Stimulated activated CD4-positive, alpha-beta T cell treated with anti-CD3 and anti-CD28 coated beads, Interleukin-15, amount 100 ng/mL, for 1 hour (primary cell): ENCODE results near the gene RHBDD3.

Experiments
- DNase-seq, 2 donors: peaks; one replicate each; pipeline ENCODE4 v3.0.0-alpha.2; 2020; ENCODE audit warnings: low read depth in 1 of 2, low spot score in 1 of 2

Gene RHBDD3

DNA sequence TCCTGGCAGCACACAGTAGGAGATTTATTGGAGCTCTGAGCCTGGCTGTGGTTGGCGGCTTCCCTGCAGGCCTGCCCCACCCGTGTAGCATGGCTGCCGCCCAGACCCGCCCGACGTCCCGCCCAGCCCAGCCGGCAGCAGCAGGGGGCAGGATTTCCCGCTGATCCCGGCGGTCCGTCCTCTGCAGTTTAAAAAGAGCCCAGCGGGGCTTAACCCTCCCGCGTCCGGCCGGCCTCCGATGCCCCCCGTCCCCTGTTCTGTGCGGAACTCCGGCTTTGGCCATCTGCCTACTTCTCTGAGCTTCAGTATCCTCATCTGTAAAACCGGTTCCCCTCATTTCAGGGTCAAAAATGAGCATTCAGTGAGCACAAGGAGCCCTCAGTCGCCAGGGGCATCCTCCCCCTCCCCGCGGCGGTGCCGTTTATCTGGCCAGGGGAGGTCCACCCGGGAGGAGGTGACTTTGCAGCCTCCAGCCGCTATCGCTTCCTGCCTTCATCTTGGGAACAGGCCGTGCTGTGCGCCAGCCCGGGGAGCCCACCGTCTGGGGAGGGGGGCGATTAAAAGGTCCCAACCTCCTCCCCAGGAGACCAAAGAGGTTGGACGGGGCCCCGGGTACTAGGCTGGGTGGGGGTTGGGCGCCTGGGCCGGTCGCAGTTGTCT is 38.5 kb upstream of the RHBDD3 start, which contains the start of gene GAS2L1:
GAS2L1 (plus strand) TSS at position 476 of the 660 bp plus-strand sequence. CDS start 1,456 bp downstream, outside the sequence.
- DNase-seq: peak in 1 of 2 donors; percentile 31

DNA sequence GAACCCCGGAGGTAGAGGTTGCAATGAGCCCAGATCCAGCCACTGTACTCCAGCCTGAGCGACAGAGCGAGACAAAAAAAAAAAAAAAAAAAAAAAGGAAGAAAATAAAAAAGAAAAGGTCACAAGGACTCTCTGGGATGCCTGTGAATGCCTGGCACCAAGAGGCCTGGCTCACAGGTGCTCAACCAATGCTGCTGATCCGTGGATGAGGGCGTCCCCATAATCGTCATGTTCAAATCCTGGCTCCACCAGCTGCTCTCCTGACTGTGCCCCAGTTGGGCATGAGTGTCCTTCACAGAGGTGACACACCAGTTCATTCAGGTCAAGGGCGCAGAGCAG is 38.0 kb upstream of the RHBDD3 start:
- DNase-seq: no peak

DNA sequence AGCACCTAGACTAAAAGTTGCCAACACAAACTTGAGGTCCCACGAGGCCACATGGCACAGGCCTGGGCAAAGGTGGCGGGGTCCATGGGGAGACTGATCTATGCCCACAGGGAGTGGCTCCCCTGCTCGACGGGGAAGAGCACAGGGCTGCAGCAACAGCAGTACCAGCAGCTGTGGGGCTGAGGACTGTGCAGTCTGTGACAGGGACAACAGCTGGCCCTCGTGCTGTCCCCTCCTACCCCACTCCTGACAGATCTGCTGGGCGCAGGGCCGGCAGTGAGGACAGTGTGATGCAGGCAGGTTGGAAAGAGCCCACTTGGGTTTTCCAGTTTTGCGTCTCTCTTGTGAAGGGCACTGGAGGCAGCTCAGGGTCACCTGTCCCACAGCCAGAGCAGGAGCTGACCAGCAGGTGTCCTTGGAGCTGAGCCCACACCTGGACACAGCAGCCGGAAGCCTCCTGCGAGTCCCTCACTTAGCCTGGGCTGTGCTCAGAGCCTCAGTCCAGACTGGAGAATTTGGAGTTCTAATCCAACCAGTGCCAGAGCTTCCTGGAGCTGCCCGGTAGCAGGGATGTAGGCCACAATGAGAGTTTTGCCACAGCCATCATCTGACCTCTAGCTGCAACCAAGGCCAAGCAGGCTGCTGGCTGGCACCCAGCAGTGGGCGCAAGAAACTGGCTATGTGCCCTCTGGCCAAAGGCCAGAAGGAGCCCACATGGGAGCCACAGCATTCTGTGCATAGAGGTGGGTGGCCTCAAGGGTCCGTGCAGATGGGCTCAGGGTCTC is 35.1 kb upstream of the RHBDD3 start:
- DNase-seq: no peak

DNA sequence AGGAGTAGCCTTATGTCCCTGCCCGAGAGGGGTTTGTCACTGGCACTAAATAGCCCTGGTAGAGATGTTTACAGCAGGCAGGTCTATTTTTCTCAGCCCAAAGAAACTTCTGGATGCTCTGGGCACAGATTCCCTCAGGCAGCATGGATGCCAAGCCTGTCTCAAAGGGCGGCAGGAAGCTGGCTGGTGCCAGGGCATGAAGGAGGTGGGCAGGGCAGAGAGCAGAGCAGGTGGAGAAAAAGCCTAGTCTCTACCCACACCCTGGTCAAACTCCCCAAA is 34.6 kb upstream of the RHBDD3 start:
- DNase-seq: no peak

DNA sequence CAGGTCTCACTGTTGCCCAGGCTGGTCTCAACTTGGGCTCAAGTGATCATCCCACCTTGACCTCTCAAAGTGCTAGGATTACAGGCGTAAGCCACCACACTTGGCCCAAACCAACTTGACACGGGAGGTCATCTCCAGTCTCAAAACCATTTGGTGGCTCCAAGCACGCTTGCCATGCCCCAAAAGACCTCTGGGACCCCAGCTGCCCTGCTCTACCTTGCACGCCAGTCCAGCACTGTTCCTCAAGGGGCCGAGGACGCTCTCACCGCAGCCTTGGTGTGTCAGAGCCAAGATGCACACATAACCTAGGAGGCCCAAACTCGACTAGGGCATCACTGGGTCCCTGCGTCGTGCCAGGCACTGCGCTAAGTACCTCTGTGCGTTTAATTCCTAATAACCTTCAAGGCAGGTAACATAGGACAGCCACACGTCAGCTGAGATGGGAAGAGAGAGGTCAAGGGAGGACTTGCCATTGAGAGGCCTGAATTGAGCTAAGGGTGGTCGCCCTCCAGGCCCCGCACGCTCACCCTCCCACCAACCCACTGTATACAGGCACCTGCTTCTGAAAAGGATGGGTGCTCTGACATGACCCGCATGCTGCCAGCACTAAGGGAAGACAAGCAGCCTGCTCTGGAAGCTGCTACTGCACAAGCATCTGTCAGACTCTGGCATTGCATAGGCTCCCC is 34.1 kb upstream of the RHBDD3 start:
- no peak for DNase-seq

DNA sequence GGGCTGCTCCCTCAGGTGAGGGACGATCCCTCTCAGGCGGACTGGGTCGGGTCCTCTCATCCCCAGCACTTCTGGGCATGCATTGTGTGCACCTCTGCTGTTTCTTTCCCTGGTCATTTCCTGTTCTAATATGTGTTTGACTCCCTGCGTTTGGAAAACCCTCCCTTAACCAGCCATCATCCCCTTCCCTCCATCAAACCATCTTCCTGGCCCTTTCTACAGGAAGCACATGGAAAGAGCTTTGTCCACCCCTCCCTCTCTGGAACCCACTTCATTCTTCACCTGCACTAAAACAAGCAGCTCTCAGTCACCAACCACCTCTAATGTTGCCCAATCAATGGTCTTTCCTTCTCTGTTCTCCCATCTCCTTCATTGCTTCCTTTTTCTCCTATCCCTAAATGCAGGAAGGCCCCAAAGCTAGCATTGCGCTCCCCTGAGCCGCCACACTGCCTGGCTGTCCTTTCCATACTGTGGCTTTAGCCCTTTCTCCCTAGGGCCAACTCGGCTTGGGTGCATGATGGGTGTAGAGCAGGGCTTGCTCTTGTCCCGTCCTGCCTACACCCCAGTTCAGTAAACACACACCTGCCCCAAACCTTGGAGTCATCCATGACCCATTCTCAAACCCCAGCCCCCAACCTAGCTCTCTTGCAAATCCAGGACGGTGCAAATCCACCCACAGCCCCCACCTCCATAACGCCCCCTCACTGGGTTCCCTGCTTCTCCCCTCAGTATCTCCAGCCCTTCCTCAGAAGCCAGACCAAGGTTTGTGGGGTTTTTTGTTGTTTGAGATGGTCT is 33.2 kb upstream of the RHBDD3 start:
- DNase-seq: no peak

DNA sequence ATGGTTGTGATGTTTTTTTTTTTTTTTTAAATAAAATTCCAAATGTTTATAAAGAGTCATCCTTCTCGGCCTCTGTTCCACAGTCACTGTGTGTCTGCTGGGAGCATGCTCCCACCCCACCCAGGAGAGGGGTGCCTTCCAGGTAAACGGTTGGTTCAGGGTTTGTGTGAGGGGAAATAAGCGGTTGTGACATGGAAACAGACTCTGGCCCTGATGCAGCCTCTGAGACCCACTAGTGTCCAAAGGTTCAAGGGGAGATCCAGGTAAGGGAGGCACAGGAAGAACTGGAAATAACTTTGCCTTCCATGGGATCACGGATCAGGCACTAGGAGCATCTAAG is 32.7 kb upstream of the RHBDD3 start:
- no peak for DNase-seq

DNA sequence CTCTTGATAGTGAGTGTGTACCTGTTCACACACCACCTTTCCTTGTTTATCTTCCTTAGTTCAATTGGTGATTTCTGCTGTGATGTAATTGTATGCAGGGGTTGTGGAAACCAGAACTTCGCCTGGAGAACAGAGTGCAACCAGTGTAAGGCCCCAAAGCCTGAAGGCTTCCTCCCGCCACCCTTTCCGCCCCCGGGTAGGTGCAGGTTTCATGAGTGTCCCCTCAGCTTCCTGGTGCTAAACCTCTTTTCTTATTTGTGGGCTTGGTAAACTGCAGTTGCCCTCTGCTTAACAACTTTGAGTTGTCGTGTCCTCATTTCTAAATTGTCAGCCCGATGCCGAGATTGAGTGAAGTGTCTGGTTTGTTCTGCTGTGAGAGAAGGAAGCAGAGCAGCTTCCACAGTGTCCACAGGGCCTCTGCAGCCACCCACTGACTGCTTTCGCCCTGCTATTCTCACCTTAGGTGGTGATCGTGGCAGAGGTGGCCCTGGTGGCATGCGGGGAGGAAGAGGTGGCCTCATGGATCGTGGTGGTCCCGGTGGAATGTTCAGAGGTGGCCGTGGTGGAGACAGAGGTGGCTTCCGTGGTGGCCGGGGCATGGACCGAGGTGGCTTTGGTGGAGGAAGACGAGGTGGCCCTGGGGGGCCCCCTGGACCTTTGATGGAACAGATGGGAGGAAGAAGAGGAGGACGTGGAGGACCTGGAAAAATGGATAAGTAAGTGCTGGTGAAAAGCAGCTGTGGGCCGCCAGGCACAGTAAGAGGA is 31.5 kb upstream of the RHBDD3 start:
- DNase-seq: no peak

DNA sequence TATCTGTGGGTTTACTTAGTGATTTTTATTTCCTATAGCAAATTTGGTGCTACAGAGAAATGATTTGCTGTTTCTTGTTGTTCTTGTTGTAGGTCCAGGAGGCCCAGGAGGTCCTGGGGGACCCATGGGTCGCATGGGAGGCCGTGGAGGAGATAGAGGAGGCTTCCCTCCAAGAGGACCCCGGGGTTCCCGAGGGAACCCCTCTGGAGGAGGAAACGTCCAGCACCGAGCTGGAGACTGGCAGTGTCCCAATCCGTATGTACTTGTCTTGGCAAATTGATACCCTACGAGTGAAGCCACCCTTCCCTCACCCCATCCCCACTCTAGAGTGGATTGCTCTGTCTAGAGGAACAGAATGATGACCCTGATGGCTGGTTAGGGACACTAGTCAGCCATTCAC is 30.9 kb upstream of the RHBDD3 start:
- no peak for DNase-seq

DNA sequence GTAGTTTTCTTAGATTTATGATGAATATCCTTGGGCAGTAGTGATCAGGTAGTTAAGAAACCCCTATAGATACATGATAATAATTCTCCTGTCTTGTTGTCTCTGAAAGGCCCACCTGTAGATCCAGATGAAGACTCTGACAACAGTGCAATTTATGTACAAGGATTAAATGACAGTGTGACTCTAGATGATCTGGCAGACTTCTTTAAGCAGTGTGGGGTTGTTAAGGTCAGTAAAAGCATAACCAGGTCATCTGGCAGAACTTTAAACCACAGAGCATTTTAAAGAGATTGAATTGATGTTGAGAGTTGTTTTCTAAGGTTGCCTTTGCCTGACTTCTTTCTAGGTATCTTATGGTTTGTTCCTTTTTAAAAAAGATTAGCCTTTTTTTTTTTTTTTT is 24.6 kb upstream of the RHBDD3 start:
- no peak for DNase-seq

DNA sequence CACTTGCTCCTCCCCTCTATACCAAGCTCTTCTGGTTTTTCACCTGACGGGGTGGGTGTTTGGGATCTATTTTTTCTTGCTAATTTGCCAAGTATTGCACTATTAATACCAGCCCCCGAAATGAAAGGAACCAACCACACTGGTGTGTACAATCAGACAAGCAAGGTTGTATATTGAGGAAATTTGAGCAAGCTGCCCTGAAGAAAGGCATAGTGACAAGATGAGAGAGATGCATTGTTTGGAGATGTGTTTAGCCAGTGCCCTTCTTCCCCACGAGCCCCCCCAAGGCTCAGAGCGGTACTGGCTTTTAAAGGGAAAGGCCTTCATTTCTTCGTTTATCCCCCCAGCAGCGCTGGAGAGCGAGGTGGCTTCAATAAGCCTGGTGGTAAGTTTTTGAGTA is 23.4 kb upstream of the RHBDD3 start:
- DNase-seq: no peak

DNA sequence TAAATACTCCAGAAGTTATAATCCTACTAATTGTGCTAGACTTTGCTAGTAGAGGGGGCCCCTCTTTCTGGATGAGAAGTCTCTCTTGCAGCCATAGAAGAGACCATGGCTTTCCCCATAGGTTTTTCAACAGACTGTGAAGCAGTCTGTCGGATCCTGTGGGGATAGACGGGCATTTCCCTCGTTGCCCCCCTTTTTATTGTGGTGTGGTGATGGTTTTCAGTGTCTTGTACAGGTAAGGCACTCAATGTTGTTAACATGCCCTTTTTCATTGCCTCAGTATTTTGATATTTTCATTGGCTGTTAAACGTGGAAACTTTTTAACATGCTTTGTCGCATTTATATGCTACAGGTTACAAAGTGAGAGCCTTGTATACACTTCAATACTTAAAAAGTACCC is 22.3 kb upstream of the RHBDD3 start:
- no peak for DNase-seq

DNA sequence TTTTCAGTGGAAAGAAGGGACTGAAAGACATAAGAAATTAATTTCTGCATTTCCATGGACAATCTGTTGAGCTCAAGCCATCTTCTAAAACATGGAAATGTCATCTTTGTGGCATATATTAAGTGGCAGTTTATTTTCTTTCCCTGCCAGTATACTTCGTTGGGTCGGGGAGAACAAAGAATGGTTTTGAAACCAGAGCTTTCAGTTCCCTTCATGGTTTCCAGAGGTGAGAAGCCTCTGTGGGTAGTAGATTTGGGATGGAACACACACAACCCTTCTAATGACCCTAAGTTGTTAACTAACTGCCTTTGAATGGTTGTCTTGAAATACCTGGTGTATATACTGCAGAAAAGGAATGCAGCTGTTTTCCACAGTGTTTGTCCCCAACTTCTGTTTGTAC is 21.1 kb upstream of the RHBDD3 start:
- no peak for DNase-seq

DNA sequence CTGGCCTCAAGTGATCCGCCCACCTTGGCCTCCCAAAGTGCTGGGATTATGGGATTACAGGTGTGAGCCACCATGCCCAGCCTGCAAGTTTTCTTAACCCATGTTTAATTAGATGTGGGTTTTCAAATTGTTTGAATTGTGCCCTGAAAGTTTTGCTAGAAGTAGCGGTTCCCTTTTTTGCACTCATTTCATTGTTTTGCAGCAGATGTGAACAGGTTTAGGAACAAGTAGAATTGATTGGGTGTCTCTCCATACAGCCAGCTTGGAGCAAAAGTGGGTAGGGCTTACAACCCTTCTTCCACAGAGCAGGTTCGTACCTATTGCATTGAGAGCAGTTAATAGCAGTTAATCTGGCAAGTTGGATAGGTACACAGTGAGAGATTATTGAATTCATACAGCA is 16.4 kb upstream of the RHBDD3 start:
- no peak for DNase-seq

DNA sequence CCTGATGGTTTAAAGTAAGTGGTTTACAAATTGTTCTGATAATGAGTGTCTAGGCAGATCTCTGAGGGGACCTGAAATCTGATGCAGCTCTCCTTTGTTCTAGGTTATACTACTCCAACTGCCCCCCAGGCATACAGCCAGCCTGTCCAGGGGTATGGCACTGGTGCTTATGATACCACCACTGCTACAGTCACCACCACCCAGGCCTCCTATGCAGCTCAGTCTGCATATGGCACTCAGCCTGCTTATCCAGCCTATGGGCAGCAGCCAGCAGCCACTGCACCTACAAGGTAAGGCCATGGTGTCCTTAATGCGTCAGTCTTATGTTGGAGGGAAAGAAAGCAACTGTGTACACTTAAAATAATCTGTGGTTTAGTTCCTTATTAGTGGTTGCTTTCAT is 10.1 kb upstream of the RHBDD3 start:
- DNase-seq: no peak

DNA sequence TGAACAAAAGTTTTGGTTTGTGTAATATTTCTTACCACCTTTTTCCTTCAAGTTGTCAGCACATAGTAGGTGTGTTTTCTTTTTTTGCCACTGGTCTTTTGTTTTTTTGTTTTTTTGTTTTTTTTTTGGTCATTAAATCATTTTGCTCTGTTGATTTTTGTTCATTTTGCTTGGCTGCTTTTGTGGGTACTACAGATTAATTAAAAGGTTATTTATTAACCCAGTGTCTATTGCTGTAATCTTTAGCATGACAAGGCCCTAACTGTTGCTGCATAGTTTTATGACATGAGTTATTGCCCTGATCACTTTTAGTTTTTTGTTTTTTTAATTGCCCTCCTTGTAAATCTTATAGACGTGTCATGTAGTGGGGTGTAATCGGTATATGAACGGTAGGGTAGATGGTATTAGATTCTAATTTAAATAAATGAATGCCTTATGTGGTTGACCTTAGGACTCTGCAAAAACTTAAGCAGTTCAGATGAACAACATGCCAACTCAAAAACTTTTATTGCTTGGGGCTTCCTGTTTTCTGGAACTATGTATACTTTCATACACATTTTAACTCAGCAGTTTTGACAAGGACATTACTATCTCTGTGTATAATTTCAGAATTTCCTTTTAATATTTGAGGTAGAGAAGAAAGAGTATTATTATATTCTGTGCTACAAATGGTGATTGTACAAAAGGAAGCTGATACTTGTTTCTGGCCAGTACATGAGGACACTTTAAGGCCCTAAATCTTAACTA is 8.2 kb upstream of the RHBDD3 start:
- no peak for DNase-seq

DNA sequence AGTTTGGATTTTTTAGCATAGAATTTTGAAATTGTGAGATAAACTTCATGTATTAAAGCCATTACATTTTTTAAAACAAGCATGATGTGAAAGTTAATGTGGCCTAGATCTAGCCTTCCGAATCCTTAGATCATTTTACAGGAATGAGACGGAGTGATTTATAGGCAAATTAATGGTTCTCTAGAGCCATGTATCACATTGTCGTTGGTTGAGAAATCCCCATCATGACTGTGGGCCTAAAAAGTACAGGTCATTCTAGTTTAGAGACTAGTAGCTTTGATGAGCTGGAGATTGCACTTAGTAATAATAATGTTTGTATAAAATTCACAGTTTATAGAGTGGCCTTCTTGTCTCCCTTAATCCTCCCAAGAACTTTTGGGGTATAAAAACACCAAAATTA is 7.4 kb upstream of the RHBDD3 start:
- DNase-seq: no peak

DNA sequence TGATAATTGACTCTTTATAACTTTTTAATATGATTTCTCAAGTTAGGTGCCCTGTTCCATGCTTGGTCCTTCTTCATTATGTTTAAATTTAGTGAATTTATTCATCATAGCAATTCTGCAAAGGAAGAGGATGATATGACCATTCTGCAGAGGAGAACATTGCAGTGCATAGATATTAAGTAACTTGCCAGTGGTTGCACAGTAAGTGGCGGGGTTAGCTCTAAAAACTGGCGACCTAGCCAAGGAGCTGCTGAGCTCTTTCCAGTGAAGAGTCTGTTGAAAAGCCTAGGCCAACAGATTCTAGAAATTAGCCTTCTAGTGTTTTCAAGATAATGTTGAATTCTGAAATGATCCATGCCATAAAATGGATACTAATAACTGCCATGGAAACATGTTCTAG is 4.8 kb upstream of the RHBDD3 start:
- DNase-seq: no peak

DNA sequence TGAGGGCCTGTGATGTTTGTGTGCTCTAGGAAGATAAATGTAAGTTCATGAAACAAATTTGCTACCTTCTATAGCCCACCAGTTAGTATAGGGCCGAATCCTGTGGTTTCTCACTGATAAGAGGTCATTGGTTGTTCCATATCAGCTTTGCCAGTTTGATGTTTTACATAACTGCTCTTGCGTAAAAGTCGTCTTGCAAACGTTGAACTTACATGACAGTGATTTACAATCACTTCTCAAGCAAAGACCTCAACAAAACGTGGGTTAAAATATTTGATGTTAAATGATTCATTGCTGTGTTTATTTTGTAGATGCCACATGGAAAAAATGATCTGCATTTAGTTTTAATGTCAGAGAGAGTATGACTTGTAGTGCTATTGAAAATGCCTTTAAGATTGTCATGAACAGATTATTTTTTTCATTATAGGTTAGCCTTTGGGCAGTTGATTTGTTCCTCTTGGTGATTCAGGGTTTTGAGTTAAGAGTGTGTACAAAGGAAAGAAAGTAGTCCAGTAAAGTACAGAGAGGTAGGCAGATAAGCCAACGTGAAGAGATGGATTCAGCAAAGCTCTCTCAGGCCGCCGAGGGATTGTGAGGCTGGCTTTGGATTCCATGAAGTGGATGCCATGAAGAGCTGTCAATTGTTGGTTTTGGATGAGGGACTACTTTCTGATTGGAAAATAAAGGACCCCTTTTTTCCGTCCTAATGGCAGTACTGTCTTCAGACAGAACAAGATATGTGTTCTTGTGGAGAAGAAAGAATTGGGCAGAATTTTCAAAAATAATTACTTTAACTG is 2.9 kb upstream of the RHBDD3 start:
- DNase-seq: no peak
